Right kidney (tissue), 1 donor: ENCODE data around the gene RBFOX2.
"Not testable (repeated sequence)": the region's sequence is repeated elsewhere in the genome, so short reads cannot be mapped to it uniquely, and the experiment has no call there.

Source experiments
- DNase-seq: peaks from one replicate; pipeline ENCODE4 v3.0.0-alpha.2; 2016

RBFOX2 gene

DNA sequence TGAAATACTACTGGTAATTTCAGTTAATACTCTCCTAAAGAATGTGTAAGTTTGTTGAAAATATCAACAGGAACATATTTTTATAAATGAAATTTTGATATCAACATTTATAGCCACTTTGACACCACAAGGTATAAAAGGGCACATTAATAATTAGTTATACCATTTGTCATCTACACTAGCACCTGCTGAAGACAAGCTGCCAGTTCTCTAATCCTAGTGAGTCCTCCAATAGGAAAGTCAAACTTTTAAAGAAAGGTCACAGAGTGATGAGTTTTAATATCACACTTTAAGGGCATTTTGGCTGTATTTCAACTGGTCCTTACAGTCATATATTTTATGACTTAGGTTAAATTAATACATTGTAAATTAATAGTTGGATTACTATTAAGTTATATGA lies 258.6 kb downstream of the RBFOX2 start:
- DNase-seq = no peak

DNA sequence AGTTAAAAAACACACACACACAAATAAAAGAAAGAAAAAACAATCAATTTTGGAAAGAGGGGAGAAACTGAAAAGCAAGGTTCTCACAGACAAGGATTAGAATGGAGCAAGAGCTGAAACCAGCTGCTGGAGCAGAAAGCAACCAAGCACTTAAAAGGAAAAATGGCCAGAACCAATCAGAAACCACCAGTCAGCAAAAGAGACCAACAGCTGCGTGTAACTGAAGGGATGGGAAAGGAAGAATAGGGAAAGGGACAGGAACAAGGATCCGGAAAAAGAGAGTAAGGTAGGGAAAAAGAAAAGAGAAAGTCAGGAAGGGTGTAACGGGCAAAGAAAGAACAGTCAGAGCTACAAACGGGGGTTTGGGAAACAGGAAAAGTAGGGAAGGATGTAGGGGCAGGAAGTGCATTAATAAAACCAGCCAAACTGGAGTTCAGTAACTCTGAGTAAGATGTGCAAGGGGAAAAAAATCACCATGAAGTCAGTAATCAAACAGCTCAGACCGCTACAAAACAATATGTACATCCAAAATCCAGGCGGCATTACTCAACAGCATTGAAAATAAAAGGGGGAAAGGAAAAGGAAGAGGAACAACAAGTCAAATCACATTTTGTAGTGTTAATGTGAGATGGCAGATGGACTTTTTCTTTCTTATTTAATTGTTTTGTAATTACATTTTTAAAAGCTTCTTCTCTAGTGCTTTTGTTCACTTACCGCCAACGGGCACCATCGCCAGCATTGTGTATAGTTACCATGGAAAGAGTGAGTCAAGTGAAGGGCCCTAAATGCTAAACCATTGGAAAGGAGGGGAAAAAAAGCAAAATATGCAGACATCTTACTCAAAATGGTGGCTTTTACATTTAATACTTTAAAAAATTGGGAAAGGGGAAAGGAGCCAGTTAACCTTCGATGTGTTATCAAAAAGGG lies 261.7 kb downstream of the RBFOX2 start:
- DNase-seq = no peak

DNA sequence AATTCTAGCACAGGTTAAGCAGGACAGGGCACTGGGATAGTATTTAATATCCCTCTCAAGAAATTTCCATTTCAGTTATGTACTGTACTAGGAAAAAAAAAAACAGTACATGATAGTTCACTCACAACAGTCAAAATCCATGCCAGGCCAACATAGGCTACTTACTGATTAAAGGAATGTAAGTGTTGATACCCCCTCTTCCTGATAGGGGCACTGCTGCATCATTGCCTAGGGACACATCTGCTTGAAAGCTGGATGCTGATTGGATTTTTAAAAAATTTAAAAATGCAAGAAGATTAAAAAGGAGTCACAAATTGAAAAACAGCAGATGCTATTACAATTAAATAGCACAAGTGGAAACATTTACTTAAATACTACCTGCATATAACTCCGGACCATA lies 267.6 kb downstream of the RBFOX2 start:
- no peak for DNase-seq

DNA sequence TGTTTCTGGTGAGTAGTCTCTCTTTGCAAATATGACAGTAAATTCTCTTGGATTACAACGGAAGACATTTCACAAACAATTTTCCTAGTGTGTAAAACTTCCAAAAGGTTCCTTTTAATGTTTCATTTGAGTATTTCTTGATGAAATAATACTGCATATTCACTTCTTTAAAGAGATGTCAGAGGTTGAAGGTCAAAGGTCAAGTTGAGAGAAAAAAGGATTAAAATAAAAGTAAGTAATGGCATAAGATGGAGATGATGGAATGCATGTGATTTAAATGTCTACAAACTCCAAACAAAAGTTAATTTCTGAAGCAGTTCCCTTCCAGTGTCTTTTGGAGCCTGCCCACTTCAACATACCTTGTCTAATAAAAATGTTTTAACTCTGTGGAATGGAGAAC lies 270.2 kb downstream of the RBFOX2 start:
- no peak for DNase-seq

DNA sequence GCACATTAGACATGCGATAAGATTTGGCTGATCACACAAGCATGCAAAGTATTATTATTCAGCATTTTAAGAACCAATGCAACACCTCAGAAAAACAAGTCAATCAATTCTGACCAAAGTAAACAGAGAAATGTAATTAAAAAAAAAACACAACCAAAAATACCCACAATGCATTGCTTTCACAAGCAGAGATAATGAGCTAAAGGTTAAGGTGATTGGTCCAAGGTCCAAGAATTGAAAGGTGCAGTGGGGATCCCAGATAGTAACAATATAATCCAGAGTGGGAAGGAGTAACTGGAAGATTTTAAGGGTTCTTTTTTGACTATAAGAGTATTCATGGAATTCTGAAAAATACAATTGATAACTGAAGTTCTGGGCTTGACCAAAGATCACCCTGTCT lies 271.9 kb downstream of the RBFOX2 start:
- no peak for DNase-seq

DNA sequence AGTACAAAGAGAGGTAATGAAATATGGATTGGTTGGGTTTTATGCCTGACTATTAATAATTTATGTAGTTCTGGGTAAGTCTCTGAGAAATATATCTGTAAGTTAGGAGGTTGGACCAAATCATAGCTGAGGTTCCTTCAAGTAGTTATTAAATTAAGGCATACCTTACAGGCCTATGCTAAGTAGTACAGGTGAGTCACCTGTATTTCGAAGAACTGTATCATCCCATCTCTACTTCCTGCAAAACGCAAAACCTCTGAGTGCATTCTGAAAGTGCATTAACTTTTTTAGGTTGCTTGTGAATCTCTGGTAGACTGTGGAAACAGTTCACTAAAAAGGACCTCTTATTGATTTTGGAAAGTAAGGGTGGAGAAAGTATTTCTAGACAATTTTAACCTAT lies 273.9 kb downstream of the RBFOX2 start:
- DNase-seq = no peak

DNA sequence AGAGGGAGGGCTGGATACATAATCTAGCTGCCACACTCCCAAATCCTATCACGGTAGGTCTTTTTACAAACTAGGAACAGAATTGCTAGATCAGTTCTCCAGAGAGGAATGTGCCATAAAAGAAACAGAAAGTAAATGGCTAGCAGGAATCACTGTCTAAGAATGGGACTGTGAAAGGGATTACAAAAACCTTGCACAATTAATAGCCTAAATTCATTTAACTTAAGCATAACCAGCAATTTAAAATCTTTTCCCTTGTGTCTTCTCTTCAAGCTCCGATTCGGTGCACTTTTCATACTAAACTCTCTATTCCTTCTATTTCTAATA lies 275.8 kb downstream of the RBFOX2 start:
- no peak for DNase-seq

DNA sequence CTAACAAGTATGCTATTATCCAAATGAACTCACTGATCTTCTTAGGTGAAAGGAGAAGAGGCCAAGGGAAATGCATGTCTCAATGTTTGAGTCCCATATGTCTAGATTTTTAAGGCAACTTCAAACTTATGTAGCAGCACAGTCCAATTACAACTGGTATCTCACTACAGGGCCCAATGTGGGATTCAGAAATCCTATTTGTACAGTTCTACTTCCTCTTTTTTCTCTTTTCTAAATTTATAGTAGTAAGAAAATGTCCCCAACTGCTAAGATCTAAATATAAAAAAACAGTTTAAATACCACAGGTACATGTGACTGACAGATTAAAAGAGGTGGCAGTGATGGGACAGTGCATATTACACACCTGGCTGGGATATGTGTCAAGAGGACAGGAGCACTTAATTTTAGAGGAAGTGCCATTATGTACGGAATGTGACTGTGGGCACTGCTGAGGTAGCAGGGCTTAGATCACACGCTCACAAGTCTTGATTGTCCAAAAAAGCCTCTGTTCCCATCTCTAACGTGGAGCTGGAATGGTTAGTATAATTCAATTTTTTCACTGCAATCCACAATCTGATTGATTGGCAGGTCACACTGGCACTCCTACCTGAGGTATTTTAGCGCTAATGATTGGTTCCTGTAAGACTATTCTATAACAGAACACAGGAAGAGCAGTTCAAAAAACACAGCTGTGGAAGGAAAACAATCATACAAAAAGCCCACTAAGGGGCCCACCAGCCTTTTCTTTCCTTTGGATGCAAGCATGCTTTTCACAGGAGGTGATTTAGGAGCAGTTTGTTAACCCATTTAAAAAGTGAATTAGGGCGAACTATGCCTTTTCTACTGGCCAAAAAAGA lies 276.4 kb downstream of the RBFOX2 start:
- DNase-seq = no peak

DNA sequence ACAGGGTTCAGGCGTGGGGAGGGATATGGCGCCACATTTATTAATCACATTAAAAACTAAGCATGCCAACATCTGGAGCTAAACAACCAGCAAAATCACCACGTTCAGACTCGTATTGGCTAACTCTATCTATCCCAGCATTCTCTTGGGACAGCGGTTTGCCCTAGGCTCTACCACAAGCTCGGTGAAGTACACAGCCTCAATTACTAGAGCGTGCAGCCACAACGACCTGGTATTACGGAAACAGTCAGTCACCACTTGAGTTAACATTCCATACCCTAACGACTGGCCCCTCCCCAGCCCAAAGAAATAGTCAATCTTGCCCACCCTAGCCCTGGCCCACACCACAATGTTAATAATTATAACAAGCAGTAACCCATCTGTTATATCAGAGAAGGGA lies 278.8 kb downstream of the RBFOX2 start:
- DNase-seq = no peak

DNA sequence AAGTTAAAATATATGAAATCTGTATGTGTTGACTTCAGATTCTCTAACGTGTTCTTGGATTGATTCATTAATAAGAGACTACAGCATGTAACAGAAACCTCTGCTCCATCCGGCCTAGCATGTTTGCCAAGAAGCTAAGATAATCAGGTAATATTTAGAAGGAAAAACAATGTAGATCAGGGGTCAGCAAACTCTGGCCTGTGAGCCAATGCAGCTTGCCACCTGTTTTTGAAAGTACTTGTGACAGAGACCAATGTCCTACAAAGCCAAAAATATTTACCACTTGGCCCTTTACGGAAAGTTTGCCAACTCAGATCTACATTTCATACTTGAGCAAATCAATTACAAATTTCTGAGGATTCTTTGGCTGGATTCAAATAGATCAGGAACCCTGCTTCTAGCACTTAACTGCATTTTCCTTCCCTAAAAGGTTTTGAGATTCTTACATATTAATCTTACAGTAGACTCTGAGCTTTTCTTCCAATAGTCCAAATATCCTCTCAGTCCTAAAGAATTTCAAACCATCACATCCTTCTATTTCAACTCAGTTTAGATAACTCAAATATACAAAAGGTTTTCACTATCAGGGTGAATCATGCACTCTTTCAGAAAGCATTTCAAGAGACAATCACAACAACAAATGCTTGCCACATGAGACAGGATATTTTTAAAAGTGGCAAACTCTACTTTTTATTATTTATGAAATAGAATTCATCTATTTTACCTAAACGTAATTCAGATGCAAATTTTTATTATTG lies 281.5 kb downstream of the RBFOX2 start:
- DNase-seq = no peak

DNA sequence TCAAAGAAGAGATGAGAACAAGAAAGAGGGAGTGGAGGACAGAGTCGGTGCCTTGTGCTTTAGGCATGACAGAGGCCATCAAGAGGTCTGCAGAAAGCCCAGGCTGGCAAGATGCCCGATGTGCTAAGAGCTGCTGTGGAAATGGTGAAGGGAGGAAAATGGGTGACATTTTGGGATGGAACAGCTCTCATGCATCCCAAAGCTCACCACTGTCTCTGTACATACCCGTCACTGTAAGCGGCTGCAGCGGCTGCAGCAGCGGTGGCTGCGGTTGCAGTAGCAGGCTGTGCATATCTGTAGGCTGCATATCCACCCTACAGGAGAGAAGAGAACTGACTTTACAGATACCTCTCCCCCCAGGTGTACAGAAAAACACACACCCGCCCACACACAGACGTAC lies 282.4 kb downstream of the RBFOX2 start:
- DNase-seq = no peak

DNA sequence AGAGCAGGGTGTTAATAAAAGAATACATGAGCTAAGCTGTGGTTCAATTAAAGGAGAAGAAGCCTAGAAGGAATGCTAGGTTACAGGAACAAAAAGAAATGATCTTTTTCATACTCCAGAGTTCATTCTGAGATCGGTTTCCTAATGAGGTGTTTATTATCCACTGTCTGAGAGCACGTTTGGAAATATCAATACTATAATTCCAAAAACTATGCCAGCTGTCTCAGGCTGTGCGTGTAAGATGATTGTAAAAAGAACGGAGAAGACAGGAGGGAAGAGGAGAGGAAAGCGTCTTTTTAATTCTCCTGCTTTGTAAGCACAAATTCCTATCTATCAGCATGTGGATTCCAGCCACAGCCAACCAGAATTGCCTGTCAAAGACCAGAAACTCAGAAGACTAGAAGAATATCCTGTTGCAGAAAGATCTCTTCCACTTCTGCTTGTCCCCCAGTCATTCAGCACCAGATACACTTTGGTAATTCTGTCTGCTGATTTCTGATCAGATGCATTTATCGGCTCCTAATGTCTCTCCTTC lies 285.2 kb downstream of the RBFOX2 start:
- no peak for DNase-seq

DNA sequence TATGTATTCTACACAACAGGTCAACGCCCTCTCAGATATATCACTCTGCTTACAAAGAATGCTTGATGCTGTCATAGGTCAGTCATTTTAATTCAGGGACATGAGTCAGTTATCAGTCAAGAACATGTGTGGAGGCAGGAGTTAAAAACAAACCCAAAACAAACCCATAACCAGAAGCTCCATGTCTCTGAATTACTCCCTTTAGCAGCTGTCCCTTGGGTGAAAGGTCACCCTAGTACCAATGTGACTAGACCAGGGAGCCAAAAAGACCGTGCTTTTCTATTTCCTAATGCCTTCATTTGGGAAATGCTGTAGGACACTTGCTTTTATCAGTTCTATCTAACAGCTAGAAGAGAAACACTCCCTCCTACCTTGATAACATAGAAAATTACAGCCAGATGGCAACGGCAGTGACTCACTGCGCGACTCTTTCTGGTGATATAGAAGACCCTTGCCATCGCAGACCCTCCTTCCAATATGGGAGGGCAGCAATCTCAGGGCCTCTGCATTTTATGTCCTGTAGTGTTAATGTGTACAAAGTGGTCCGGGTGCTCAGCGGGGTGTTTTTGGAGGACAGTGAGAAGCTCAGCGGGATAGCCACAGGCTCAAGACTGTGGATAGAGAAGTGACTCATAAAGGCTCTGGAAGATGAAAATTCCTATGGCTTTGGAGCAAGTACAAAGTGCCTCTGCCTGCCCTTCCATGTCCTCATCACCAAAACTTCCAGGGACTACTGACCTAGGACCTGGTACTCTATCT lies 286.1 kb downstream of the RBFOX2 start:
- DNase-seq = no peak

DNA sequence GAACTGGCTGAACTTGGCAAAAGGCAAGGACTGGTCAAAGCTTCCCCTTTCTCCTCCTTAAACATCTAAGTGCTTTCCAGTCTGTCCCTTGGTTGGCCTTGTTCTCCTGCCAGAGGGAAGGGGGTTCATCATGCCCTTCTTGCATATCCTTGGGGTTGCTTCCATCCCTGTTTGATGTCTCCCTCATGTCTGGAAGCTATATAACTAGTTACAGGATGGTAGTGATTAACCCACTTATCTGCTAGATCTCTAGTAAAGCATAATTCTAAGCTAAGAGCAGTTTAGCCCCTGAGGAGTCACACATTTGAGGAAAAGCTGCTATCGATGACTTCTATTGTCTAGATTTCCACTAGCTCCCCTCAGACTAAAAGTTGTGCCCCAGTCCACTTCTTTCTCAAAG lies 288.0 kb downstream of the RBFOX2 start:
- no peak for DNase-seq

DNA sequence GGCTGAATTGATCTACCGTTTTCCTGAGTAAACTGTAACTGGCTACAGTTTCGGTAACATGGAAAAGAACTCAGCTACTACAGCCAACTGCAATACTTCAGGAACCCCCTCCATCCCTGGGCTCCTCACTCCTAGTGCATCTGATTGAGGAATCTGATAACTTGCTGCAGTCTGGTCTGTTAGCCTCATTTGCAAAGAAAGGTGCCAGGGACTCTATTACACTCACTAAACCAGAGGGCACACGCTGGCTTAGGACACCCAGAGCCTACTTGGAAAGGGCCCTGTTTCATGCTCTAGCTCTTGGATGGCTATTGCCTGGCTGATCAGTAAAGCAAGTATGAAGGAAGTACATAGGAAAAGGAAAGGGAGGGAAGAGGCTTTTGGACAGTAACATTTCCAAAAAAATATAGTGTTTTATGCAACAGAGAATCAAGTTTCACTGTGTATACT lies 288.7 kb downstream of the RBFOX2 start:
- no peak for DNase-seq

DNA sequence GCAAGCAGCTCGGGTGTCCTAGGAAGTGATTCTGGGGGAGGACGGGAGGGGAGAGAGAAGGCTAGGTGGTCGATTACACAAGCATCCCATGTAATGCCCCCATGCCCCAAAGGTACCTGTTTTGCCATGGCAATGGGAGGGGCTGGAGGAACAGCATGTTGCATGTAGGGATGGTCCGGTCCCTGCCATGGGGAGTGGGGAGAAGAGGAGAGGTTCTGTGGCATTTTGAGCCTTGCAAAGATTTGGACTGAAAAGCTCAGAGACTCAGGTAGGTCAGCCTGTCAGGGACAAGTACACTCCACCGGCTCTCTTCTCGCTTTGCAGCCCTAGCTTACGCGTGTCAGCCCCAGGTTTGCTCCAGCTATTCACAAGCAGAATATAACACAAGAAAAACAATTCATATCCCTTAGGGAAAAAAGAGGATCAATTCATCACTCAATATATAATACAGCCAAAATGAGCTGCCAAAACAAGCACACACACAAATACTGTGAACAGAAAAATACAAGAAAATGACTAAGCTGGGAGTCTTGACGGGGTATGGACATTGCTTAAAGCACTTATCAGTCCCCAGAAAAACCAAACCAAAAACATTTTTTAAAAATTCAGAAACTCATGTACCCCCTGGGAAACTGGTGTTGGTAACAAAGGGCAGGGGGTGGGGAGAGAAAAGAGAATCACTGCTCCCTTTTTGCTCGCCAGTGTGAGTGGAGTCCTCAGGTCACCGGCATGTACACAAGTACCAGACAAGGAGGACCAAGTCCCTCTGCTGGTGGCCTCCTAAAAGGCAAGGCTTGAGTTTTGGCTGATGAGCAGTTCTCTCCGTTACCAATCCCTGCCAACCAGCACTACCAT lies 289.3 kb downstream of the RBFOX2 start:
- no peak for DNase-seq

DNA sequence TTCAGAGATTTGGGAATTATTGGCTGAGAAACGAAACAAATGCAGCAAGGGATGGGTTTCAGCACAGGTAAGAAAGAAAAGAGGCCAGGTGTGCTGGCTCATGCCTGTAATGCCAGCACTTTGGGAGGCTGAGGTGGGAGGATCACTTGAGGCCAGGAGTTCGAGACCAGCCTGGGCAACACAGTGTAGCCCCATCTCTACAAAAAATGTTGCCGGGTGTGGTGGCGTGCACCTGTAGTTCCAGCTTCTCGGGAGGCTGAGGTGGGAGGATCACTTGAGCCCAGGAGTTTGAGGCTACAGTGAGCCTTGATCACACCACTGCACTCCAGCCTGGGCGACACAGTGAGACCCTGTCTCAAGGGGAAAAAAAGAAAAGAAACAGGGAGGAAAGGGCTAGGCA lies 290.7 kb downstream of the RBFOX2 start:
- DNase-seq = not testable (repeated sequence)

DNA sequence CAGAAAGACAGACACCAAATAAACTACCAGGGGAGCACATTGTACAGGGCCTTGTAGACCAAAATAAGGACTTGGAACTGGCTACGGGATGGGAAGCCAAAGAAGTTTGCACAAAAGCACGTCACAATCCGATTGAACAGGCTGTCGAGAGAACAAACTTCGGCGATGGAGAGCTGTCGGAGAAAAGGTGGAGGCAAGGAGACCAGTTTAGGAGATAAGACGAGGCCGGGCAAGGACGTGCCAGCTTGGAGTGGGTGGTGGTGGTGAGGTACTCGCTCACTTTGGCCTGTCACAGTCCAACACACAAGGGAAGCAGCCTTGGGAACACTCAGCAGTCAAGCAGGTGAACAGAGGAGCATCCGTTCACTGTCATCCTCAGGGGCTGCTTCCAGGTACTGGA lies 291.9 kb downstream of the RBFOX2 start:
- no peak for DNase-seq

DNA sequence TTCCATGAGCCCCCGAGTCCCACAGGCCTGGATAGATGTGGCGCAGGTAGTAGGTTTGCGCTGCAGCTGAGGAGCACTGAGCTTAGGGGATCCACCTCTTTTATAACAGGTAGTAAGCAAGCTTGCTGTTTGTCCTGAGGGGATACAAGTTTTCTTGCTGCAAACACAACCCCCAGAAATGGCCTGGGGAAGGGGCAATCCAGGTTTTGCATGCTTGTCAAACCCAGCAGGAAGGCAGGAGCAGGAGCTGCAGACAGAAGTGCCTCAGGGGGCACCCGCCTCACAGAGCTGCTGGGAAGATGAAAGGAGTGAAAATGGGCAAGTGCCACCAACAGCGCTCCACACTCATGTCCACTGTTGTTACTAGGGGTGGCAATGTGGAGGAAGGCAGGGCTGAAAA lies 292.5 kb downstream of the RBFOX2 start:
- no peak for DNase-seq

DNA sequence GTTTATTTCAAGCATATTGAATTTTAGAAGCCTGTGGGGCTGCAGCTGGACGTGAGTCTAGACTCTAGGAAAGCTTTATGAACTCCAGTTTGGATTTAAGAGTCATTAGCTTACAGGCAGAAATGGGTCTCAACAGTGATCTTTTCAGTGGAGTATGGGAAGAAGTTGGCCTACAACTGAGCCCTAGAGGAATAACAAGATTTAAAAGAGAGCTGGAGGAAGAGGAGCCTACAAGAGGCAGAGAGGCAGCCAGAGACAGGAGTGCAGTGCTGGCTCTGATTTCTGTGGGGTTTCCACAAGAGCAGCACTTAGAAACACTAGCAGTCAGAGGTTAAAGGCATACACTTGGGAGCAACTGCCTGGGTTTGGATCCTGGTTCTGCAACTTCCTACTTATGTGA lies 293.1 kb downstream of the RBFOX2 start:
- no peak for DNase-seq

DNA sequence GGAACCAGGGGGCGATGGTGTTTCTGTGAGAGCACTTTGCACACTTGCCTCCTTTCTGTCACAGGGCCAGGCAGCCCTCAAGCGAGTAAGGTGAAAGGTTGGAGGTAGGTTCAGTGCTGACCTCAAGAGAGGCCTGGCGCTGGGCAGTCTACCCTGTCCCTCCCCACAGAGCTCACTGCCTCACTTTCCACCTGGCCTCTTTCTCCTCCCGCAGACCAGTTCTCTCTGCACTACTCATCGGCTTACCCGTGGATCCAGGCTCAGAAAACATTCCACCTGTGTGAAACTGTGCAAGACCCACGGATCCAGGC lies 294.2 kb downstream of the RBFOX2 start:
- no peak for DNase-seq
